Activated CD8-positive, alpha-beta memory T cell treated with anti-CD3 and anti-CD28 coated beads for 48 hours (primary cell): ENCODE results near the gene EIPR1.
"Not testable (repeated sequence)": the region's sequence is repeated elsewhere in the genome, so short reads cannot be mapped to it uniquely, and the experiment has no call there.

Experiments
- DNase-seq, 3 experiments: peaks; one replicate each; pipeline ENCODE4 v3.0.0-alpha.2; 2020; ENCODE audit warnings: low read depth in 2 of 3, low spot score in 2 of 3

Gene EIPR1

DNA sequence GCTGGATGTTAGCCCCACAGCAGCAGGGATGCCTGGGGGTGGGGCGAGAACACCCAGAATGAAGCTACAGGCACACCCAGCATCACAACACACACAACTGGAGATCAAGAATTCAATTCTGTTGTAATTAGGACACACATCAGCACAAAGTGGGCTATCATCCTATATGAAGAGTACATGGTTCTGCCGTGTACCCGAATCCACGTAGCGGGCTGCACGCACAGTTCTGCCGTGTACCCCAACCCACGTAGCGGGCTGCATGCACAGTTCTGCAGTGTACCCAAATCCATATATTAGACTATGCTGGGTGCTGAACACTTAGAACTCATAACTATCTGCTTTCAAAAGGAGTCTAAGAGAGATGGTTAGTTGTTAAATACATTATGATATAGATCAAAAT lies 86.5 kb downstream of the EIPR1 start:
- DNase-seq, result no peak

DNA sequence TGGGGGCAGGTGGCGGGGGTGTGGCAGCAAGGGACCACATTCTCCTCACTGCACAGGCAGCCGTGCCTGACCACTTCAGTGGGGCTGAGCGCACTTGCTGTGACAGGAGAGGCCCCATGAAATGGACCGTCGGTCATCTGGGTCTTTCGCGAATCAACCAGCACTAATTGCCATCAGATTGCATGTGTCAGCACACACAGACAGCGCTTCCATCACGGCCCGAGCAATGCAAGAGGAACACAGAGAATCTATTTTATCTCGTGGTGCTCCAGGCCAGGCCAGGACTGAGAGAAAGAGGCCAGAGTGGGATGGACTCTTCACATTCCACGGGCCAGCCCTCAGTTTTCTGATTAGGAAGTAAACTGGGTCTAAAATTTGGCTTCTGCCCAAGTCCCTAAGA lies 87.0 kb downstream of the EIPR1 start:
- no peak for DNase-seq

DNA sequence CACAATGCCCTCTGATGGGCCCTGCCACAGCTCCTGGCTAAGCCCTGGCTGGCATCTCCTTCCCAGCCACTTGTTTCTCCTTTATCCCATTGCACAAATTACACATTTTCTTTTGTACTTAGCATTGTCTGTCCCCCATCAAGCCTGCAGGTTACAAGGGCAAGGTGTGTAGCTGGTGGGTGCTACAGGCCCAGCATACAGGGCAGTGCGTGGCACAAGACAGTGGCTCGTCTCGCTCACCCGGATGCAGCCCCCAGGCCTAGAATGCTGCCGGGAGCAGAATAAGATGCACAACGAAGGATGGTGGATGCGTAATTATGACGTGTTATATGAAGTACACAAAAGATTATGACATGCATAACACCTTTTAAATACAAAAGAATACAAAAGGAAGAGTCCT lies 87.6 kb downstream of the EIPR1 start:
- DNase-seq, result no peak

DNA sequence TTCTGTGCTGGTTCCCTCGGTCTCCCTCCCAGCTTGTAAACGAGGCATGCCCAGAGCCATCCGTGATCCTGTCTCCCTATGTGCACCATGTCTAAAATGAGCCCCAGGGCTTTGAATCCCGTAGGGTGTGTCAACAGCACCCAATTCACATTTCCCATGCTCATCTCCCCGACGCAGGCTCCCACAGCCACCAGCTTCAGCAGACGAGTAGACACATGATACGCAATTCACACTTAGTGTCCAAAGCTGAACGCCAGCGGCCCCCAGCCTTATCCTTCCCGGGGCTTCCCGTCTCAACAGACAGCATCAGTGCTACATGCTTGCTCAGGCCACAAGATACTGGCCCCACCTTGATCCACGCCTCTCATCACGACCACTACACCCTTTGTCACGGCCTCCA lies 88.1 kb downstream of the EIPR1 start:
- DNase-seq, result no peak

DNA sequence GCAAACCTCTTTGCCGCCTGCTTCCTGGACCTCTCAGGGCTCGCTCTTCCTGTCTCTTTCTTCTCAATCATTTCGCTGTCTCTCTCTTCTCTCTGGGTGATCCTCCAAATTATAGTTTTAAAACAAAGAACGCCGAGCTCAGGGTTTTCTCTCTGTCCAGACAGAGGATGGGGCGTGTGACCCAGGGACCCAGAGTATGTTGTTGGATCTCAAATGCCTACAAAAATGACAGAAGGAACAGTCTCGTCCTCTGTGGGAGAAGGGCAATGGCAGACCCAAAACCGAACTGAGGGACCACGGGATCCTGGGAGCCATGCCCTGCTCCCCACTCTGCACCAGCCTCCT lies 88.5 kb downstream of the EIPR1 start:
- no peak for DNase-seq

DNA sequence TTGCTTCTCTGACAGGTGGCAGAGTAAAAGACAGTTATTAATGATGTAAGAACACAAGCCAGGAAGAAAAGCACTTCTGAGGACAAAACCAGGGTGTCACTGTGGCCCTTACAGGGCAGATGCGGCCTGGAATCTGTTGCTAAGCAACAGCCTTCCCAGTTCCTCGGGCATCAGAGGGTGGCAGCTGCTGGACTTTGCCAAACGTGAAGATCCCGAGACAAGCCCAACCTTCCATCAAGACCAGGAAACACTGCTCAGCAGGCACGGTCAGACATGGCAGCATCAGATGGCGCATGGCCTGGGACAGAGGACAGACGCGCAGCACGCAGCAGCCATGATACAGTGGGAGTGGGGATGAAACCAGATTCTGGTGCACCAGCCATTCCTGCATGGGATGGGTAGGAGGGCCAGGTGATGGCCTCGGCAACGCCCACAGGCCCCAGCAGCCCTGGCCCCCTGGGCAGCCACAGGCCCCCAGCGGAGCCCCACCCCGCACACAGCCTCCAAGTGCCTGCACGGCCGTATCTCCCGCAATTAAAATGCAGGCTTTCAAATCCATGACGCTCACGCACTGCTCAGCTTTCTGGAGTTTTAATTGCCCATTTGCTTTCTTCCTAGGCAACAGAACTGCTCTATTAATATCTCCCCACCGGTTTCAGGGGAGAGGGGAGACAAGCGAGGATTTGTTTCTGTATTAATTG lies 89.0 kb downstream of the EIPR1 start:
- no peak for DNase-seq

DNA sequence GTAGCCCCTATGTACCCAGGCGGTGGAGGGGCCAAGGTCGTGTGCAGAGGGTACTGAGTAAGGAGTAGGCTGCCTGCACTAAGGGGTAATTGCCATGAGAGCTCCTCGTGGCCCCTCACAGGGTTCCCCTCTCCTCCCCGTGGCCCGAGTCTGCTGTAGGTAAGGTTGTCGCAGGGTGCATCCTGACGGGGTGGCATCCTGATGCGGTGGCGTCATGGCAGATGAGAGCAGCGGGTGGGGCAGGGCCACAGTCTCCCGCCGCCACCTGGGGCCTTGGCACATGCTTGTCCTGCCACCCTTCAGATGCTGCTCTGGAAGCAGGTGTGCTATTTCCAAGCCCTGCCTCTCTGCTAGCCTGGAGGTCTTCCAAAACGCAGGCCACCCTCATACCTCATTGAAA lies 89.7 kb downstream of the EIPR1 start:
- no peak for DNase-seq

DNA sequence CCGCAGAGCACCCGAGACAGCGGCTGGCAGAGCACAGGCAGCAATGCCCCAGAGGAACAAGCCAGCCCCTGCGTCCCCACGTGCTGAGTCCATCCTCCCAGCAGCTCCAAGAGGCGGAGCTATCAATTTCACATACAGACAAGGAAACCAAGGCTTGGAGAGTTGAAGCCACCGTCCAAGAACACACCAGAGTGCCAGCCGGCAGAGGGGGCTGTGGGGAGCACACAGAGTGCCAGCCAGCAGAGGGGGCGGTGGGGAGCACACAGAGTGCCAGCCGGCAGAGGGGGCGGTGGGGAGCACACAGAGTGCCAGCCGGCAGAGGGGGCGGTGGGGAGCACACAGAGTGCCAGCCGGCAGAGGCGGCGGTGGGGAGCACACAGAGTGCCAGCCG lies 91.0 kb downstream of the EIPR1 start:
- not testable (repeated sequence) for DNase-seq

DNA sequence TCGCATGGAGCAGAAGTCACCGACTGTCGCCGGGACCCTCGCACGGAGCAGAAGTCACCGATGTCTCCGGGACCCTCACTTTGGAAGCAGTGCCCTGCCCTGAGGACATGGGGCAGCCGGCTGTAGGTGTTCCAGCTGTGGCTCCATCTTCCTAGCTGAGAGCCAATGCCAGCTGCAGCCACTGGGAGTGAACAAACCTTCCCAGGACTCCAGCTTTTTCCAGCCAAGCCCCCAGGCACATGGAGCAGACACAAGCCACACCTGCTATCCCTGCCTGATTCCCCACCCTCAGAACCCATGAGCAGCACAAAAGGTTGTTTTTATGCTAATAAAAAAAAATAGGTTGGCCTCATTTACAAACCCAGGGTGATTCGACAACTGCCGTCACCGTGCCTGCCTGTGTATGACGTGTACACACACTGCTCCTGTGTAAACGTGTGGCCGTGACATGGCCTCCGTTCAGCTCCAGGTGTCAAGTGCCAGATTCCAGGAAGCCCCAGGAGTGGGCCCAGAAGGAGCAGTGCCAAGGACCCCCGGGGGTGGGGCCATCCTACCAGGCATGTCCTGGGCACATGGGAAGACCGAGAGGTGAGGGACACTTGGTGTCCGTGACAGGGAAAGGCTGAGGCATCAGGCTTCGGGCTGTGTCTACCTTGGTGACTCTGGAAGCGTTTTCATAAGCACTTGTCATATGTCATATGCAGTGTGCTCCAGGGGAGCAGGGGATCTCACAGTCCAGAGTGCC lies 91.5 kb downstream of the EIPR1 start:
- no peak for DNase-seq

DNA sequence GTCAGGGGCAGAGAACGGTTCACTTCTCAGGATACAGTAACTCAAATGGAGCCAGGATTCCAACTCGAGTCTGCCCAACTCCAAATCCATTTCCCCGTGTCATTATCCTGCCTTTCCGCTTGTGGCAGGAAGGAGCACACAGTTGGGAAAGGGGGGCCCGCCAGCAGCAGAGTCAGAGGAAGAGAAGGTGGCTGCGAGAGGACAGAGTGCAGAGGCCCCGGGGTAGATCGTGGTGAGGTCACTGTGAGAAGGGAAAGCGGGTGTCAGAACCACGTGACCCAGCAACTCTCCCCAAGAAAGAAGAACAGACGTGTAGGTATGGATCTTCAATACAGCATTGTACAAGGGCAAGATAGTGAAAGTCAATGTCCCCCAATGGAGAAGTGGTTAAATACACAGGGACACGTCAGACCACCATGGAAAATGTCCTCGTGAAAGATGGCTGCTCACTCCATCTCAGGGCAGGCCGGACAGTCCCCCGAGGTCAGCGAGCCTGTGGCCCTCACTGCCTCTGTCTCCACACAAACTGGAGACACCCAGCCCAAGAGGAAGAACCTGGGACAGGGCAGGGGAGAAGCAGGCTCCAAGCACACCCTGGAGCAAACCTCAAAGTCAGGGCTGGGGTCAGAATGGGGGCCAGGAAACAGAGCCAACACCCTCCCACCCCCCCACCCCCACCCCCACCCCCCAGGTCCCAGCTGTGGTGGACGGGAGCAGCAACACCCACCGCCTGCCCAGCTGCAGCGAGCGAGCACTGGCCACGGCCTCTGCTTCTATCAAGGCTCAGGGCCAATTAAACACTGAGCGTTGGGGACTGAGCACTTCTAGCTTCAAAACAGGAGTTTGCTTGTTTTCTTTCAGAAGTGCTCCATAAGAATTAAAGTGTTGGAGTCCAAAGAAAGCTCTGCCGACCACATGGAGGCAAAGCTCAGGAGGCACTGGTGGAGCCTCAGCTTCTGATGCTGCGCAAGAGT lies 92.7 kb downstream of the EIPR1 start:
- no peak for DNase-seq

DNA sequence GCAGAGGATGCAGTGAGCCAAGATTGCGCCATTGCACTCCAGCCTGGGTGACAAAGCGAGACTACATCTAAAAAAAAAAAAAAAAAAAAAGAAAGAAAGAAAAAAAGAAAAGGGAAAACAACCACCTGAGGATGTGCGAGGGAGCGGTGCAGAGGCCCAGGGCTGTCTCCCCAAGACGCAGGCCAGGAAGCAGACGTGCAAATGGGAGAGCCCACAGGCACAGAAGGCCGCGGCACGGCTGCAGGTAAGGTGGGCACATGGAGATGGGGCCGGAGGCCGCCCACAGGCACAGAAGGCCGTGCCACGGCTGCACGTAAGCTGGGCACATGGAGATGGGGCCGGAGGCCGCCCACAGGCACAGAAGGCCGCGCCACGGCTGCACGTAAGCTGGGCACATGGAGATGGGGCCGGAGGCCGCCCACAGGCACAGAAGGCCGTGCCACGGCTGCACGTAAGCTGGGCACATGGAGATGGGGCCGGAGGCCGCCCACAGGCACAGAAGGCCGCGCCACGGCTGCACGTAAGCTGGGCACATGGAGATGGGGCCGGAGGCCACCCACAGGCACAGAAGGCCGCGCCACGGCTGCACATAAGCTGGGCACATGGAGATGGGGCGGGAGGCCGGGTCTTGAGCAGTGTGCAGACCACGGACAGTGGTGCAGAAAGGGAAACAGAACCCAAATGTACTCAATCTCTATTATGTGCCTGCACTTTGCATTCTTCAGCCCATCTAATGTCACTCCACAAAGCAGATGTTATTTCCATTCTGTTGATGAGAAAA lies 93.6 kb downstream of the EIPR1 start:
- DNase-seq, result not testable (repeated sequence)

DNA sequence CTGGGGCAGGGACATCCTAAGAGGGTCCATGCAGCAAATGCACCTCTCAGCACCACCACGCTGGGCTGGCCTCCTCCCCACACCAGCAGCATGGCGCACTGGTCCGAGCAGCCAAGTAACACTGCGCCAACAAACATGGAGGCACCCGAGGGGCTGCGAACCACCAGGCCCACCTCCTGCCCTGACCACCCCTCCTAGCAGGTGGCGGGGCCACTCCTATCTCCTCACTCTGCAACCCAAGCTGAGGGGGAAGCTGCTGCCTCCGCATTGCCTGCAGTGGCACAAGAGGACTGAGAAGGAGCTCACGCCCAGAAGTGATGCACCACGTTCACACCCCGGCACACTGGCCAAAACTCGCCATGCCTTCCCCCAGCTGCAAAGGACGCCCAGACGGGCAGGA lies 94.4 kb downstream of the EIPR1 start:
- no peak for DNase-seq

DNA sequence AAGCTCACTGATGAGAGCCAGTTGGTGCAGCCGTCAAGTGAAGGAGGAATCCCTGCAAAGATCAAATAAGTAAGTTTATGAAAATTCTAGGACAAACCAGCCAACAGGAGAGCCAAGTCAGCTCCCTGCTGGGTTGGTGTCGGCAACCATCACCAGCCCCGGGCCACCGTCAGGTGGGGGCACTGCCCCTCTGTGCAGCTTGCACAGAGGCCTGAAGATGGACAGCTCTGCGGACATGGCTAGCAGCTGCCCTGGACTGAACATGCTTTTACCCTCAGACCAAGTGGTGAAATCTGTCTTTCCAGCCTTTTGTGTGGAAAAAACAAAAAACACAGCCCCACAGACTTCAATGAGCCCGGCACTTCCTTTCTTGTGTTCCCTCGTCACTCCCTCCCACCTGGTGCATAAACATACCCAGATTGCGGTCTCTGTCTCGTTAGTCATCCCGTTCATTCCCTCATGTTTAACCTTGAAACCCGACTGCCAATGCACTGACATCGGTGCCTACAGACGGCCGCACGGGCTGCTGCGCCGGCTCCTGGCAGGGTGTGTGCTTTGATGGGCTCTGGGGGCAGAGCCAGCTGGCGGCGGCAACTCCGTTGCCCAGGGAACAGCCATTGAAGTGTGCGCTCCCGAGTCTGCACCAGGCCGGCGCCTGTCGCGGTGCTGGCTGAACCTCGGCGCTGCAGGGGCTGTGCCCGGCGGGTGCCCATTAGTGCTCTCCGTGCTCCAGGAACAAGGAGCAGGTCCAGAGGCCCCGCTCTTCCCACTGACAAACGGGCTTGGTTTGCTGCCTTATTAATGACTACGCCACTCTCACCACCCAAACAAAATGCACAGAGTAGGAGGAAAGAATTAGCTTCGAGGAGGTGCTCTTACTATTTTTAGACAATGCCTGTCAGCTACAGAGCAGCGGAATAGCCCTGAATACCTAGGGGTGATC lies 95.3 kb downstream of the EIPR1 start:
- no peak for DNase-seq

DNA sequence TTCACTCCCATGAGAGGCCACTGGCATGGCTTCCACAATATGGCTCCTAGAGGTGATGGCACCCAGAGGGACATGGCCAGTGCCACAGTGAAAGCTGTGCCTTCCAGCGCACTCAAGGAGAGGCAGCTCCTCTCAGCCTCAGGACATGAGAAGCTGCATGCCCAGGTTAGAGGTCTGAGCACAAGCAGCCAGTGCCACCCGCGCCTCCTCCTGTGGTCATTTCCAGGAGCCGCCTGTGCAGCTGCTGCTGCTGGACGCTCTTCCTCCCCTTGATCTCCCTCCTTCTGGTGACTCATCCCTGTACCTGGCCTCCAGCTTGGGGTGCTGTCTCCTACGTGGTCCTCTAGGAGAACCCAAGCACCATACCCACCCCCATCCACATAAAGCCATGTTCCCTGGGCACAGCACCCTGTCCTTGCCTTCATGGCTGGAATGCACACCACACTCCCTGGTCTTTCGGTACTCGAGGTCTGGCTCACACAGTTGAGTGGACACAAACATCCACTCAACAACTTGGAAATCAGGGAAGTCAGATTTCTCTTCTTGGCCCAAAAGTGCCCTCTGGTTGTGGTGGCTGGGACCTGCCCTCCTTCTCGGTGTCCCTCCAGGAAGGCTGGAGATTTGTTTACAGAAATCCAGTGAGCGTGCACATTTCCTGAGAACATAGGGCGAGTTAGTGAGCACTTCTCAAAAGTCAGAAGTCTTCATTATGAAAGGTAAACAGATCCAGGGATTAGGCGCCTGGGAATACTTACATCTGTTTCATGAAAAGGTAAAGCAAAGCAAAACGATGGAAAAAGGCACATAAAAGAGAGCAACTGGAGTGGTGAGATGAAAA lies 96.7 kb downstream of the EIPR1 start:
- DNase-seq, result no peak

DNA sequence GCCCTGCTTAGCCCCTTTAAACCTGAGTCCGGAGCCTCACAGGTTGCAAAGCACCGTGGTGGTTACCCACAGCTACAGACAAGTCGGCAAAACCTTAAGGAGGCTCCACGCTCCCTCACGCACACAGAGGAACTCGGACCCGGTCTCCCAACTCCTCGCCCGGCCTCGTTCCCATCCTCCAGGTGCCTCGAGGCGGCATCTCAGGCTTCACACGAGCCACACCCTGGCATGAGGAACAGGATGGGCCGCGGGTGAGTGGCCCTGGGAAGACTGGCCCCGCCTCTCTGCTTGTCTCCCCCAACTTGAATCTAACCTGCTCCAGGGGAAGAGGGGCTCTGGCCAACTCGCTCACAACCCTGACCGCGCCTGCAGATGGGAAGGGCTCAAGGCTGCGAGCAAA lies 97.4 kb downstream of the EIPR1 start:
- DNase-seq, result no peak

DNA sequence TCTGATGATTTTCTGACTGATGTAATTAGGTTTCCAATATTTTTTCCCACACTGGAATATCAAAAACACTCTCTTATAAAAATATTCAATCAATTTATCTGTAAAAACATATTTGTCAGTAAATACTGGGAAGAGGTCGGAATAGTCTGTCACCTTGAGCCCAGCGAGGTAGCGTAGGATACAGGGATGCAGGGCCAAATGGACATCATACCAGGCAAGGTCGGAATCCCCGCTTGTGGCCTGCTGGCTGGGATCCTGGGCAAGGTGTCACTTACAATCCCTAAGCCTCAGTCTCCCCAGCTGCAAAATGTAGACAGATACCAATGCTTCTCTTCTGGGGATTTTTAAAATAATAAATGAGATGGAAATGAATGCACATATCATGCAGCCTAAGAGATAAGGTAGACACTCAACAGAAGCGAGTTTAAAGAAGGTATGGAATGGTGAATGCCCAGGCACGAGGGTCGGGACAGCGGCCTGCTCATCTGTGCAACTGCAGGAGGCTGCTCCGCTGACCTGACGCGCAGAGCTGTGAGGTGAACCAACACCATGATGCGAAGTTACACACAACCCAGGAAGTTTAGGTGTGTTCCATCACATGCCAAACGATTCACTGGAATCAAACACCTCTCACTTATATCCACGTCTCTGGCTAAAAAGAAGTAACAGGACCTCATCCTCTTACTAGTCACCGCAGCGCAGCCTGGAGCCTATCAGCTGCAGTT lies 98.2 kb downstream of the EIPR1 start:
- no peak for DNase-seq

DNA sequence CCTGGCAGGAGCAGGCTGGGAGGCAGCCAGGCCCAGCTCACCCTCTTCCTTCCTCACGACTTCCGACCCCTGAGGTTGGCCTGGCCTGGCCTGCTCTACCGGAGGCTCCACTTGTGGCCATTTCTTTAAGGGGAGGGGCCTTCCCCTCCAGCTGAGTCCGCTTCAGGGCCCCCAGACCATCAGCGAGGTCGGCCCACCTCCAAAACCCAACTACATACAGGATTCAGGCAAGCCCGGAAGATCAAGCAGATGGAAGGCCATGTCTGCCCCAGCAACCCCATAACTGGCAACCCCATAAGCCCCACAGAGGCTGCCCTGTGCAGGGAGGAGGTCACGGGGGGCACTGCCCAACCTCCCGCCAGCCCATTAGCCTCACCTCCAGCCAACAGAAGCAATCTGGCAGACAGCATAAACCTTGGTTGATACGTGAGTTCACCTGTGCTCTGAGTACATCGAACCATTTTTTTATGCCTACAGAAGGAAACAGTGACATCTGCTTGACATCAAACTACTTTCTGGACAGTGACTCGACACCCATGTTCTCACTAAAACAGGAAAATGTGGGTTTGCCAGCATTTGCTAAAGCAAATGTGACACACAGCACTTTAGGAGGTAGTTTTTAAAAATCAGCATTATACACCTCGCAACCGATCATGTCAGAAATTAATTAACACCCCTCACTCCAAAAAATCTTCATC lies 98.9 kb downstream of the EIPR1 start:
- DNase-seq, result no peak
